Tibial artery (tissue), 4 donors: Measurements from ENCODE around the gene SLC24A3.

Source experiments
- DNase-seq, 2 donors: peaks; one replicate each; pipeline ENCODE4 v3.0.0-alpha.2; 2019
- H3K27ac ChIP-seq, 2 donors: fragments of 200-600 bp; sonication (generic) in 1 of 2; 1 replicate in 1 of 2; 2 replicates in 1 of 2; pipeline ENCODE4 v1.5.1; 2018 to 2019; ENCODE audit warnings: mild to moderate bottlenecking in 1 of 2
- H3K27me3 ChIP-seq, 2 donors: fragments of 200-600 bp; sonication (generic) in 1 of 2; one replicate each; pipeline versions ENCODE4 v1.5.1 to v1.6.0; 2016 to 2019
- H3K36me3 ChIP-seq, 3 donors: fragments of 200-600 bp; sonication (generic) in 2 of 3; one replicate each; pipeline ENCODE4 v1.5.1; 2016 to 2019; ENCODE audit warnings: mild to moderate bottlenecking in 2 of 3
- H3K4me1 ChIP-seq, 4 donors: fragments of 200-600 bp; sonication (generic) in 2 of 4; 1 replicate in 3 of 4; 2 replicates in 1 of 4; pipeline ENCODE4 v1.5.1; 2016 to 2019
- H3K4me3 ChIP-seq, 2 donors: fragments of 200-600 bp; sonication (generic) in 1 of 2; 1 replicate in 1 of 2; 2 replicates in 1 of 2; pipeline ENCODE4 v1.5.1; 2018 to 2019; ENCODE audit warnings: mild to moderate bottlenecking in 2 of 2
- H3K9me3 ChIP-seq, 3 donors: fragments of 200-600 bp; sonication (generic) in 1 of 3; one replicate each; pipeline ENCODE4 v1.5.1; 2016 to 2019
- CTCF ChIP-seq, 2 experiments: fragments of 200-600 bp in 1 of 2; fragments of 450-650 bp in 1 of 2; IDR thresholded peaks; one replicate each; pipeline ENCODE4 v1.5.1; 2017 to 2019; ENCODE audit warnings: antibody characterized with exemption in 2 of 2, mild to moderate bottlenecking in 1 of 2, moderate library complexity in 1 of 2
- intact Hi-C: fragments of 100-400 bp; cut with DNase I; formaldehyde crosslinking; loops from one replicate; pipeline ENCODE4 v1.15.0; 2023; ENCODE audit warnings: low total_unique reads

SLC24A3 gene

GRCh38 chr20:19498756-19499155 is 286.3 kb downstream of the SLC24A3 start:
- TF ChIP-seq CTCF (IDR thresholded peaks at IDR 0.05): no peak
- no peak overlapping the region for H3K4me3 ChIP-seq
- no peak for DNase-seq
- H3K9me3 ChIP-seq: no peaks in the 10 kb centered on the region
- no peaks in the 10 kb centered on the region for H3K27me3 ChIP-seq
- H3K27ac ChIP-seq: no peak overlapping the region
- intact Hi-C loops: loop anchor here (5.0 kb wide), 1 partner anchor 286 kb away; the partner anchor contains the start of gene SLC24A3
- H3K36me3 ChIP-seq: no peaks in the 10 kb centered on the region
- H3K4me1 ChIP-seq: peaks cover 0 to 50% (median 41%) of the 10 kb centered on the region in 4 donors

DNA sequence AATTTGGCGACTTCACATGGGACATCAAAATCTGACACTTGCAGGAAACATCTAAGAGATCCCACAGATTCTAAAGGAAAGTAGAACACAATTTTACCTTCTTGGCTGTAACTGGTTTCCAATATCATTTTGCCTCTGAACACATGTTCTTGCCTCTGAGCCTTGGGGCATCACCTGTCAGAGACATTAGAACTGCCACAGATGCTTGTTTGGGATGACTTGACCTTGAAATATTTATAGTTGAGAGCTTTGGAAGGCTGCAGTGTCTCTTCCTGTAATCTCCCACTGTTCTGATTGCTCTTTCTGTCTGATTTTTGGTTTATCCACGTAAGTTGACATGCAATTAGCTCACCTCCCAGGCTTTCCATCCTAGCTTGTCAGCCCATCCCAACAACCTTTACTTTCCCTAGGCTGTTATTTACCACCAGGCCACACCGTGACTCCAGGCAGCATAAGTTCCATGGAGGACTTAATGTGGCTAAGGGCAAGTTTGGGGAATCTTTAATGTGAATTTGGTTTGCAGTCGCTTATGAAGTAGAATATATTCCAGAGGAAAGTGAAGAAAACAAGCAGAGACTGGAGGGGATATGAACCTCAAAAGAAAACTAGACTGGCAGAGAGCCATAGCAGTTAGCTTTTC is 289.2 kb downstream of the SLC24A3 start:
- Histone ChIP-seq H3K4me3 (no peak overlapping the region), H3K36me3 (no peaks in the 10 kb centered on the region), H3K27me3 (no peaks in the 10 kb centered on the region), H3K27ac (no peak overlapping the region), H3K4me1 (peaks cover 0 to 39% (median 14%) of the 10 kb centered on the region in 4 donors), H3K9me3 (no peaks in the 10 kb centered on the region)
- no peak for DNase-seq
- TF ChIP-seq CTCF (IDR thresholded peaks at IDR 0.05): no peak
- intact Hi-C loops: no loop called here

DNA sequence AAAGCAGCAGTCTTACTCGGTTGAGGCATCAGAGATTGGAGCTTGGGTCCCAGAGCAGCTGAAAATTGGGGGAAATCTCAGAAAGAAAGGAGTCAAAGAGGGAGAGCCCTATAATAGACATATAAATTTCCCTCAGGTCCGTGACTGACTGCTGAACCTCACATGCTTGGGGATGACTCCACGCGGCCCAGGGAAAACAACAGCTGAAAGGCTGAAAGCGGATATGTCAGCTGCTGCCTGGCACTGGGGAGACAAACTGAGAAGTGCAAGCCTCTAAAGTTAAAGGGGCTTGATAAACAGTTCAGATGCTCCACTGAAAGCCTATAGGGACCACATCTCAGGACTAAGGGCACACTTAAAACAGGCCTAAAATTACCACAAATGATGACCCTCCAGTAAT is 289.7 kb downstream of the SLC24A3 start:
- Histone ChIP-seq H3K9me3 (no peaks in the 10 kb centered on the region), H3K4me1 (peaks cover 0 to 33% (median 9%) of the 10 kb centered on the region in 4 donors), H3K36me3 (no peaks in the 10 kb centered on the region), H3K27ac (no peak overlapping the region), H3K27me3 (no peaks in the 10 kb centered on the region), H3K4me3 (no peak overlapping the region)
- intact Hi-C loops: no loop called here
- DNase-seq: no peak
- no peak for TF ChIP-seq CTCF (IDR thresholded peaks at IDR 0.05)

GRCh38 chr20:19504251-19504650 is 291.8 kb downstream of the SLC24A3 start:
- H3K36me3 ChIP-seq: no peaks in the 10 kb centered on the region
- H3K27ac ChIP-seq: no peak overlapping the region
- H3K27me3 ChIP-seq: no peaks in the 10 kb centered on the region
- no peak for DNase-seq
- TF ChIP-seq CTCF (IDR thresholded peaks at IDR 0.05): no peak
- H3K4me1 ChIP-seq: peaks cover 0 to 17% (median 0%) of the 10 kb centered on the region in 4 donors
- H3K9me3 ChIP-seq: no peaks in the 10 kb centered on the region
- intact Hi-C loops: no loop called here
- H3K4me3 ChIP-seq: no peak overlapping the region

DNA sequence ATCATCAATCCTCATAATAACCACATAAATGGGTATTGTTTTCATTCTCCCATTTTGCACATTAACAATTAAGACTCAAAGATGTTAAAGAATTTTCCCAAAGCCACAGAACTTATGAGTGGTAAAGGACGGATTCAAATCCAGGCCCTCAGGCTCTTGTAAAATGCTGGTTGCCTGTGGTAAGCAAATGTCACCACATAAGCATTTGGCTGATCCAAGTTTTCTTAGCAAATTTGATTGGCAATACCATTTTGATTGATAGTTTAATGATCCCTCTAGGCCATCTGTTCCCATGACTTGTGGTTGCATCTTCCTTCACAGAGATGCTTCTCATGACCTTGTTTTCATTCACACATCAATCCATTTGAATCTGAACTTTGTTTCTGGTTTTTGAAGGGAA is 293.6 kb downstream of the SLC24A3 start:
- intact Hi-C loops: no loop called here
- no peaks in the 10 kb centered on the region for H3K27me3 ChIP-seq
- no peak for TF ChIP-seq CTCF (IDR thresholded peaks at IDR 0.05)
- H3K36me3 ChIP-seq: no peaks in the 10 kb centered on the region
- H3K4me3 ChIP-seq: no peak overlapping the region
- no peak overlapping the region for H3K27ac ChIP-seq
- DNase-seq: no peak
- H3K9me3 ChIP-seq: no peaks in the 10 kb centered on the region
- peaks cover 0 to 17% (median 0%) of the 10 kb centered on the region in 4 donors for H3K4me1 ChIP-seq
